Measurements from ENCODE around the gene SERPINB6. TPM values are rescaled to one million over a fixed set of nuclear protein-coding genes. Genes with fewer than 3 reads are reported as not detected.

SERPINB6 gene
- total RNA-seq, 1 experiment from 2014 or later, result 34.8 TPM

DNA sequence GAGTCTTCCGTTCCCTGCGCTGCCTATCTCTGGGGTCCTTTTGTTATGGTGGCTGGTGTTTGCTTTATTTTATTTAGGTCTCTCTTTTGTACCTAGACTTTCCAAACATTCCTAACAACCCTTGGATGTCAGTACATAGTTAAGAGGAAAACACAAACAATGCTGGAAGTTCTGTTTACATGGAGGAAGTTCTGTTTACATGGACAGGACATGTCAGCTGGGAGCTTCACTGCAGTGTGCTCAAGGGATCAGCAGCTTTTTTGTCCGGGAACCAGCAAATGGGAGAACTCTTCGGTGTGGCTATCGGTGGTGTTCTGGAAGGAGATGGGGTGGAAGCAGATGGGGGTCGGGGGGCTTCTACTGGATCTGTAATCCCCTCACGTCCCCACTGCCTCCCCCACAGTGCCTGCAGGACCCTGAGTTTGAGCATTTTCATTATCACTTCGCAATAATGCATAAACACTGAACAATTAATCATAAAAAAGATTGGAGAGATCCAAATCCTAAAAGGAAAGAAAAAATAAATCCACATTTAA is 2.7 kb downstream of the SERPINB6 start:
- POLR2A ChIA-PET (ENCODE audit: low non-redundant PET), result no interaction called here

DNA sequence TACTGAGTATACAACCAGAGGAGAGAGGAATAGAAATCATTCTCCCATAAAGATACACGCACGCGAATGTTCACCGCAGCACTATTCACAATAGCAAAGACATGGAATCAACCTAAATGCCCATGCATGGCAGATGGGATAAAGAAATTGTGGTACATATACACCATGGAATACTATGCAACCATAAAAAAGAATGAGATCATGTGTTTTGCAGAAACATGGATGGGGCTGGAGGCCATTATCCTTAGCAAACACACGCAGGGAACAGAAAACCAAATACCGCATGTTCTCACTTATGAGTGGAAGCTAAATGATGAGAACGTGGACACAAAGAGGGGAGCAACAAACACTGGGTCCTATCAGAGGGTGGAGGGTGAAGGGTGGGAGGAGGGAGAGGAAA is 3.4 kb downstream of the SERPINB6 start:
- Histone ChIP-seq H3K4me3 (ENCODE audit: low read depth, low read length, poor library complexity, severe bottlenecking) (no peak overlapping the region), H3K36me3 (ENCODE audit: insufficient read depth, low read length, poor library complexity, severe bottlenecking) (no peaks in the 10 kb centered on the region), H3K4me1 (ENCODE audit: insufficient read depth, low read length, poor library complexity, severe bottlenecking) (no peaks in the 10 kb centered on the region), H3K27ac (ENCODE audit: low read depth, low read length, poor library complexity, severe bottlenecking) (no peak overlapping the region), H3K9me3 (ENCODE audit: low read depth, low read length, poor library complexity, severe bottlenecking) (no peaks in the 10 kb centered on the region), H3K27me3 (replicated peaks; ENCODE audit: insufficient read depth, low read depth, low read length, poor library complexity) (no peaks in the 10 kb centered on the region)
- intact Hi-C loops (cut with micrococcal nuclease; ENCODE audit: unreplicated experiment), result no loop called here
- no peak for DNase-seq (ENCODE audit: low spot score)
- ChIA-PET POLR2A (ENCODE audit: low non-redundant PET) (no interaction called here), CTCF (no interaction called here)
- BruUV-seq (replicated peaks), result no TSS peak
- TF ChIP-seq EZH2 (IDR thresholded peaks at IDR 0.05; ENCODE audit: borderline replicate concordance, low read depth, low read length, poor library complexity, severe bottlenecking), result no peak
- TF ChIP-seq, protein P1, sequence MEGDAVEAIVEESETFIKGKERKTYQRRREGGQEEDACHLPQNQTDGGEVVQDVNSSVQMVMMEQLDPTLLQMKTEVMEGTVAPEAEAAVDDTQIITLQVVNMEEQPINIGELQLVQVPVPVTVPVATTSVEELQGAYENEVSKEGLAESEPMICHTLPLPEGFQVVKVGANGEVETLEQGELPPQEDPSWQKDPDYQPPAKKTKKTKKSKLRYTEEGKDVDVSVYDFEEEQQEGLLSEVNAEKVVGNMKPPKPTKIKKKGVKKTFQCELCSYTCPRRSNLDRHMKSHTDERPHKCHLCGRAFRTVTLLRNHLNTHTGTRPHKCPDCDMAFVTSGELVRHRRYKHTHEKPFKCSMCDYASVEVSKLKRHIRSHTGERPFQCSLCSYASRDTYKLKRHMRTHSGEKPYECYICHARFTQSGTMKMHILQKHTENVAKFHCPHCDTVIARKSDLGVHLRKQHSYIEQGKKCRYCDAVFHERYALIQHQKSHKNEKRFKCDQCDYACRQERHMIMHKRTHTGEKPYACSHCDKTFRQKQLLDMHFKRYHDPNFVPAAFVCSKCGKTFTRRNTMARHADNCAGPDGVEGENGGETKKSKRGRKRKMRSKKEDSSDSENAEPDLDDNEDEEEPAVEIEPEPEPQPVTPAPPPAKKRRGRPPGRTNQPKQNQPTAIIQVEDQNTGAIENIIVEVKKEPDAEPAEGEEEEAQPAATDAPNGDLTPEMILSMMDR (conservative IDR thresholded peaks at IDR 0.05; ENCODE audit: low read depth, low read length), result no peak

More for the DNA sequence above, 2.7 kb downstream of the SERPINB6 start:
- H3K4me1 ChIP-seq (ENCODE audit: insufficient read depth, low read length, poor library complexity, severe bottlenecking), result no peaks in the 10 kb centered on the region
- CTCF ChIA-PET, result no interaction called here
- BruUV-seq (replicated peaks), result no TSS peak
- intact Hi-C loops (cut with micrococcal nuclease; ENCODE audit: unreplicated experiment), result no loop called here
- no peaks in the 10 kb centered on the region for H3K27me3 ChIP-seq (replicated peaks; ENCODE audit: insufficient read depth, low read depth, low read length, poor library complexity)
- TF ChIP-seq, protein P1 (conservative IDR thresholded peaks at IDR 0.05; ENCODE audit: low read depth, low read length), result no peak
- no peak for TF ChIP-seq EZH2 (IDR thresholded peaks at IDR 0.05; ENCODE audit: borderline replicate concordance, low read depth, low read length, poor library complexity, severe bottlenecking)
- no peaks in the 10 kb centered on the region for H3K9me3 ChIP-seq (ENCODE audit: low read depth, low read length, poor library complexity, severe bottlenecking)
- H3K27ac ChIP-seq (ENCODE audit: low read depth, low read length, poor library complexity, severe bottlenecking), result no peak overlapping the region
- no peak for DNase-seq (ENCODE audit: low spot score)
- H3K4me3 ChIP-seq (ENCODE audit: low read depth, low read length, poor library complexity, severe bottlenecking), result no peak overlapping the region
- H3K36me3 ChIP-seq (ENCODE audit: insufficient read depth, low read length, poor library complexity, severe bottlenecking), result no peaks in the 10 kb centered on the region

DNA sequence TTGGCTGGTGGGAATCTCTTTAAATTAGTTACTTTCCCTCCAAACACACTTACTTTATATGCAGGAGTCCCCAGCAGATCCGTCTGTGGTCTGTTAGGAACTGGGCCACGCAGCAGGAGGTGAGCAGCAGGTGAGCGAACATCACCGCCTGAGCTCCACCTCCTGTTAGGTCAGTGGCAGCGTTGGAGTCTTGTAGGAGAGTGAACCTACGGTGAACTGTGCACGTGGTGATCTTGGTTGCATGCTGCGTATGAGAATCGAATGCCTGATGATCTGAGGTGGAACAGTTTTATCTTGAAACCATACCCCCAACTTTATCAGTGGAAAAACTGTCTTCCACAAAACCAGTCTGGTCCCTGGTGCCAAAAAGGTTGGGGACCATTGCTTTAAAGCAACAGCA is 5.0 kb downstream of the SERPINB6 start:
- Histone ChIP-seq H3K27ac (ENCODE audit: low read depth, low read length, poor library complexity, severe bottlenecking) (no peak overlapping the region), H3K9me3 (ENCODE audit: low read depth, low read length, poor library complexity, severe bottlenecking) (no peaks in the 10 kb centered on the region), H3K36me3 (ENCODE audit: insufficient read depth, low read length, poor library complexity, severe bottlenecking) (no peaks in the 10 kb centered on the region), H3K4me1 (ENCODE audit: insufficient read depth, low read length, poor library complexity, severe bottlenecking) (no peaks in the 10 kb centered on the region), H3K27me3 (replicated peaks; ENCODE audit: insufficient read depth, low read depth, low read length, poor library complexity) (no peaks in the 10 kb centered on the region), H3K4me3 (ENCODE audit: low read depth, low read length, poor library complexity, severe bottlenecking) (no peak overlapping the region)
- TF ChIP-seq EZH2 (IDR thresholded peaks at IDR 0.05; ENCODE audit: borderline replicate concordance, low read depth, low read length, poor library complexity, severe bottlenecking), result no peak
- TF ChIP-seq, protein P1 (conservative IDR thresholded peaks at IDR 0.05; ENCODE audit: low read depth, low read length), result no peak
- CTCF ChIA-PET, result no interaction called here
- no peak for DNase-seq (ENCODE audit: low spot score)
- intact Hi-C loops (cut with micrococcal nuclease; ENCODE audit: unreplicated experiment), result no loop called here
- no TSS peak for BruUV-seq (replicated peaks)
- POLR2A ChIA-PET (ENCODE audit: low non-redundant PET), result no interaction called here

All from A673 (cell line).